ENCODE results near the gene FAM120B. TPM values are rescaled to one million over a fixed set of nuclear protein-coding genes. Genes with fewer than 3 reads are reported as not detected.

FAM120B gene
- polyA plus RNA-seq, 1 donor from 2014 or later = 17.9 TPM

GRCh38 chr6:170361335-170361734 is 54.8 kb downstream of the FAM120B start:
- Histone ChIP-seq H3K4me3 (ENCODE audit: low read length) (no peak overlapping the region), H3K9ac (ENCODE audit: low read length) (no peak overlapping the region), H3K79me2 (replicated peaks; ENCODE audit: insufficient read depth, low read length) (no peaks in the 10 kb centered on the region), H3K9me3 (ENCODE audit: low read length) (no peaks in the 10 kb centered on the region), H3K9me2 (ENCODE audit: insufficient read depth, low read length) (no peaks in the 10 kb centered on the region), H3F3A (ENCODE audit: insufficient read depth, low read length, poor library complexity, severe bottlenecking) (no peaks in the 10 kb centered on the region), H2AFZ (ENCODE audit: low read depth, low read length) (no peak overlapping the region), H3K27ac (ENCODE audit: low read length) (no peak overlapping the region), H4K20me1 (ENCODE audit: insufficient read depth) (no peaks in the 10 kb centered on the region), H3K36me3 (ENCODE audit: insufficient read depth, low read length) (no peaks in the 10 kb centered on the region), H3K27me3 (ENCODE audit: insufficient read depth, low read depth, low read length) (no peaks in the 10 kb centered on the region), H3K4me2 (ENCODE audit: low read length) (no peak overlapping the region)
- no peak for TF ChIP-seq SMC3 (conservative IDR thresholded peaks at IDR 0.05; ENCODE audit: poor library complexity)
- no peak for TF ChIP-seq TAF1 (IDR thresholded peaks at IDR 0.05; ENCODE audit: low read depth)
- TF ChIP-seq, protein P1, sequence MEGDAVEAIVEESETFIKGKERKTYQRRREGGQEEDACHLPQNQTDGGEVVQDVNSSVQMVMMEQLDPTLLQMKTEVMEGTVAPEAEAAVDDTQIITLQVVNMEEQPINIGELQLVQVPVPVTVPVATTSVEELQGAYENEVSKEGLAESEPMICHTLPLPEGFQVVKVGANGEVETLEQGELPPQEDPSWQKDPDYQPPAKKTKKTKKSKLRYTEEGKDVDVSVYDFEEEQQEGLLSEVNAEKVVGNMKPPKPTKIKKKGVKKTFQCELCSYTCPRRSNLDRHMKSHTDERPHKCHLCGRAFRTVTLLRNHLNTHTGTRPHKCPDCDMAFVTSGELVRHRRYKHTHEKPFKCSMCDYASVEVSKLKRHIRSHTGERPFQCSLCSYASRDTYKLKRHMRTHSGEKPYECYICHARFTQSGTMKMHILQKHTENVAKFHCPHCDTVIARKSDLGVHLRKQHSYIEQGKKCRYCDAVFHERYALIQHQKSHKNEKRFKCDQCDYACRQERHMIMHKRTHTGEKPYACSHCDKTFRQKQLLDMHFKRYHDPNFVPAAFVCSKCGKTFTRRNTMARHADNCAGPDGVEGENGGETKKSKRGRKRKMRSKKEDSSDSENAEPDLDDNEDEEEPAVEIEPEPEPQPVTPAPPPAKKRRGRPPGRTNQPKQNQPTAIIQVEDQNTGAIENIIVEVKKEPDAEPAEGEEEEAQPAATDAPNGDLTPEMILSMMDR (IDR thresholded peaks at IDR 0.05; ENCODE audit: poor library complexity, severe bottlenecking) = no peak
- TF ChIP-seq REST (IDR thresholded peaks at IDR 0.05; ENCODE audit: borderline replicate concordance) = no peak
- no peak for TF ChIP-seq MXI1 (conservative IDR thresholded peaks at IDR 0.05; ENCODE audit: poor library complexity, severe bottlenecking)
- TF ChIP-seq EP300 (conservative IDR thresholded peaks at IDR 0.05; ENCODE audit: poor library complexity, severe bottlenecking) = no peak
- no peak for TF ChIP-seq EZH2 (IDR thresholded peaks at IDR 0.05; ENCODE audit: borderline replicate concordance, insufficient read depth, low read length, poor library complexity, severe bottlenecking)
- TF ChIP-seq POLR2AphosphoS5 (IDR thresholded peaks at IDR 0.05) = no peak
- no peak for TF ChIP-seq RAD21 (conservative IDR thresholded peaks at IDR 0.05)

DNA sequence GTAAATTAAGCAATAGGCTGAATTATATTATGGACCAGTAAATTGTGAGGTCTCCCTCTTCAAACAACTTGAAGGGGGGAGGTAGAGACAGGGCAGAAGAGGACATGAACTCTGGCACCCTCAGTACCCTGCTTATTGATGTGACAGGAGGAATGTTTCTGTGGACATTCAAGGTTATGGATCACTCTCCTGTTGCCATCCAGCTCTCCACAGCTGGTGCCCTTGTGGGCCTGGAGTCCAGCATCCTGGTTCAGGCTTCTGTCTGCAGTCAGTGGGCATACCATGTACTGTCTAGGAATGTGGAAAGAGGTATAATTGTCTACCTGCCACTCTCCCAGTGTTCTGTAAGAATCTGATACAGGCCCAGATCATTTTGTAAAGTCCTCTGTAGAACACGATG is 55.6 kb downstream of the FAM120B start:
- no peaks in the 10 kb centered on the region for H3F3A ChIP-seq (ENCODE audit: insufficient read depth, low read length, poor library complexity, severe bottlenecking)
- H3K9me3 ChIP-seq (ENCODE audit: low read length) = no peaks in the 10 kb centered on the region
- H3K27me3 ChIP-seq (ENCODE audit: insufficient read depth, low read depth, low read length) = no peaks in the 10 kb centered on the region
- H3K9ac ChIP-seq (ENCODE audit: low read length) = no peak overlapping the region
- no peaks in the 10 kb centered on the region for H3K9me2 ChIP-seq (ENCODE audit: insufficient read depth, low read length)
- no peak overlapping the region for H2AFZ ChIP-seq (ENCODE audit: low read depth, low read length)
- no peak overlapping the region for H3K4me2 ChIP-seq (ENCODE audit: low read length)
- TF ChIP-seq RAD21 (conservative IDR thresholded peaks at IDR 0.05) = no peak
- TF ChIP-seq, protein P1 (IDR thresholded peaks at IDR 0.05; ENCODE audit: poor library complexity, severe bottlenecking) = no peak
- no peak for TF ChIP-seq EZH2 (IDR thresholded peaks at IDR 0.05; ENCODE audit: borderline replicate concordance, insufficient read depth, low read length, poor library complexity, severe bottlenecking)
- TF ChIP-seq TAF1 (IDR thresholded peaks at IDR 0.05; ENCODE audit: low read depth) = no peak
- no peak for TF ChIP-seq POLR2AphosphoS5 (IDR thresholded peaks at IDR 0.05)
- no peak for TF ChIP-seq MXI1 (conservative IDR thresholded peaks at IDR 0.05; ENCODE audit: poor library complexity, severe bottlenecking)
- TF ChIP-seq EP300 (conservative IDR thresholded peaks at IDR 0.05; ENCODE audit: poor library complexity, severe bottlenecking) = no peak
- no peak for TF ChIP-seq REST (IDR thresholded peaks at IDR 0.05; ENCODE audit: borderline replicate concordance)
- TF ChIP-seq SMC3 (conservative IDR thresholded peaks at IDR 0.05; ENCODE audit: poor library complexity) = no peak
- no peak overlapping the region for H3K27ac ChIP-seq (ENCODE audit: low read length)
- no peaks in the 10 kb centered on the region for H3K36me3 ChIP-seq (ENCODE audit: insufficient read depth, low read length)
- no peaks in the 10 kb centered on the region for H3K79me2 ChIP-seq (replicated peaks; ENCODE audit: insufficient read depth, low read length)
- H3K4me3 ChIP-seq (ENCODE audit: low read length) = no peak overlapping the region
- no peaks in the 10 kb centered on the region for H4K20me1 ChIP-seq (ENCODE audit: insufficient read depth)
